Fibroblast of mammary gland (primary cell): ENCODE measurements around the gene C17orf100.

Source experiments
- DNase-seq: peaks from one replicate; pipeline ENCODE4 v3.0.0-alpha.2; 2010; ENCODE audit warnings: low read depth
- H3K4me3 ChIP-seq: 2 replicates; pipeline ENCODE4 v1.5.1; 2011; ENCODE audit warnings: low read depth, mild to moderate bottlenecking, low read length, moderate library complexity; ENCODE audit not compliant: control insufficient read depth
- CTCF ChIP-seq: conservative IDR thresholded peaks from 2 replicates; pipeline ENCODE4 v1.5.1; 2011; ENCODE audit warnings: low read depth, low read length, inconsistent platforms; ENCODE audit not compliant: control insufficient read depth, insufficient read depth

Gene C17orf100

GRCh38 chr17:6675201-6675825 lies 23.8 kb downstream of the C17orf100 start:
- no peak overlapping the region for H3K4me3 ChIP-seq
- DNase-seq = no peak
- no peak for TF ChIP-seq CTCF

DNA sequence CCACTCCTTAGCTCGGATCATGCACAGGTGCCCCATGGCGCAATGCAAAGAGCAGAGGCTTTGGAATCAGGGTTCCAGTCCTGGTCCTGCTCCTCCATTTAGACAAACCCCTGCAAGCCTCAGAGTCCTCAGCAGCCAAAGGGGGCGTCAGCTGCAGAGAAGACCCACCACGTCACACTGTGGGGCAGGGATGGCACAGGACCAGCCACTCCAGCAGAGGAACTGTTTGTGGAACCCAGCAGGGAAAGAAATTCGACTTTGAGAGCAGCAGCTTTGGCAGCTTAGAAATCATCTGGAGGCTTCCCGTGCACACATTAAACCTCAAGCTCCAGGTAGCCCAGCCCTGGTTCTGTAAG lies 25.2 kb downstream of the C17orf100 start:
- no peak overlapping the region for H3K4me3 ChIP-seq
- TF ChIP-seq CTCF = no peak
- DNase-seq = no peak

DNA sequence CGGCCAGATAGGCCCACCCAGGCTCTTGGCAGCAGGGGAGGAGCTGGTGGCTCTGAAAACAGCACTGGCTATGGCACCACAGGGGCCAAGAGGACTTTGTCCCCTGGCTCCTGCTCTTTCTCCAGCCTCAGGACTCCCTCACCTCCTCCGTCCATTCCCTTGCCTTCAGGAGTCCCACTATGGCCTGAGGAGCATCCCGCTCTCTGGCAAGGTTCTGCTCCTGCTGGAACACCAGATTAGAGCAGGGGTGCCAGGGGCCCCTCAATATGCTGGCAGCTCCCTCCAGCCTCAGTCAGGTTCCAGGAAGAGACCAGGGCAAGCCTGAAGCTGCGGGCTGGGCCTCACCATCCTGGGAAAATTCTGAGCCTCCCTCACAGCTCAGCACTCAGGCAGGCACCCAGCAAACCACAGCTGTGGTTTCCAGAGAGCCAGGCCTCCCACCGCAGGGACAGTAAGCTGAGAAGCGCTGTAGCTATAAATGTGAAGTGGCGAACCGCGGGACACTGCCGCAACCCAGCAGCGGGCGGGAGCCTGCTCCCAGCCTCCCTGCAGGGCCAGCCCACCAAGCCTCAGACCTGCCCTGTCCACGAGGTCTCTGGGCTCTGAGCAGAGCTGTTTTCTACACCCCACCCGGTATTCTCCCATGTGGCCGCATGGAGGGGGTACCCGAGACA lies 25.7 kb downstream of the C17orf100 start:
- DNase-seq = no peak
- TF ChIP-seq CTCF = no peak
- no peak overlapping the region for H3K4me3 ChIP-seq

DNA sequence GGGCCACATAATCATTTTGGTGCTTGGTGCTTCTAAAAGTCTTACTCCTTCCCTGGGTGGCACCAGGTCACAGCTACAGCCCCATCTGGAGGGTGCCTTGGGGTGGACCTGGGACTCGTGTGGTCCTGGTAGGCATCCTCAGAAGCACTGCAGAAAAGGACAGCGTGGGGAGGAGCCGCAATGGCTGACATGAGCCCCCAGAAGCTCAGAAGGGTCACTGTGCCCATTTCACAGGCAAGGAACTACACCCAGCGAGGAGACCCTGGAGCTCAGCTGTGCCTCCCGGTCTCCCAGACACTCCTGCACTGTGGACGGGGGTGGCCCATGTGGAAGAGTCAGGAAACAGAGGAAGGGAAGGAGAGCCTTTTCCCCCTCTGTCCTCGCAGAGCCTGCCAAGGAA lies 26.4 kb downstream of the C17orf100 start:
- DNase-seq = no peak
- no peak overlapping the region for H3K4me3 ChIP-seq
- TF ChIP-seq CTCF = no peak

GRCh38 chr17:6679241-6679640 lies 27.7 kb downstream of the C17orf100 start:
- DNase-seq = no peak
- H3K4me3 ChIP-seq = no peak overlapping the region
- no peak for TF ChIP-seq CTCF

DNA sequence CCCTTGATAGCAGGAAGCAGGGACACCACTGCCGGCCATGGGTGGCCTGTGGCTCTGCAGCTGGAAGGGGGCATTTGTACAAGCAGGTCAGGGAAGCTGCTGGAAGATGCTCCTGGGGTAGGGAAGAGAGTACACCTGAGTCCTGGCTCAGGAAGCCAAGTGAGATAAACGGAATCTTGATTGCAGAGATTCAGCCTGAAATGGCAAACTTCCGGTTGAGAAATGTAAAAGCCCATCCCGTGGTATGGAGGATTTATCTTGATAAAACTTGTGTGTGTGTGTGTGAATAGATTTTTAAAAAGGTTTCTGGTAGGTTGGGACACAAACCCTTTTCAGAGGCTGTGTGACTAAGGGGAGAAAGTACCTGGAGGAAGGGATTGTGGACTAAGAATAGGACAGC lies 29.6 kb downstream of the C17orf100 start:
- TF ChIP-seq CTCF = no peak
- H3K4me3 ChIP-seq = no peak overlapping the region
- no peak for DNase-seq
